SK-N-SH treated with all-trans-retinoic acid at 6 μM for 48 hours (cell line): ENCODE measurements around the gene KCNA3.

ENCODE experiments used
- ATAC-seq: fragments of 200-7000 bp; cut with Tn5 transposase; 3 replicates; pipeline ENCODE4 v1.9.1; 2020; ENCODE audit warnings: mild to moderate bottlenecking, moderate library complexity
- ARNTL ChIP-seq: fragments of 450-650 bp; formaldehyde crosslinking; IDR thresholded peaks from 2 replicates; pipeline ENCODE4 v1.5.0; 2020; ENCODE audit warnings: low read depth, mild to moderate bottlenecking, moderate library complexity, borderline replicate concordance
- BACH2 ChIP-seq: fragments of 250-450 bp; sonication (Bioruptor Pico); IDR thresholded peaks from 2 replicates; pipeline ENCODE4 v1.9.0; 2021; ENCODE audit warnings: mild to moderate bottlenecking, borderline replicate concordance
- CSDC2 ChIP-seq: fragments of 250-450 bp; sonication (Bioruptor Pico); IDR thresholded peaks from 2 replicates; pipeline ENCODE4 v1.5.0; 2020; ENCODE audit warnings: mild to moderate bottlenecking, moderate library complexity
- ESRRG ChIP-seq: fragments of 250-450 bp; sonication (Bioruptor Pico); IDR thresholded peaks from 2 replicates; pipeline ENCODE4 v1.6.1; 2021; ENCODE audit warnings: mild to moderate bottlenecking
- GLIS3 ChIP-seq: fragments of 250-450 bp; sonication (Bioruptor Pico); IDR thresholded peaks from 2 replicates; pipeline ENCODE4 v1.5.0; 2020; ENCODE audit warnings: mild to moderate bottlenecking, moderate library complexity
- ISL1 ChIP-seq: fragments of 250-450 bp; sonication (Bioruptor Pico); IDR thresholded peaks from 2 replicates; pipeline ENCODE4 v2.1.2; 2022; ENCODE audit warnings: mild to moderate bottlenecking, moderate library complexity
- OSR1 ChIP-seq: fragments of 250-450 bp; sonication (Bioruptor Pico); IDR thresholded peaks from 2 replicates; pipeline ENCODE4 v1.8.0; 2022; ENCODE audit warnings: moderate library complexity, mild to moderate bottlenecking, inconsistent platforms
- PPARA ChIP-seq: fragments of 250-450 bp; sonication (Bioruptor Pico); IDR thresholded peaks from 2 replicates; pipeline ENCODE4 v1.5.0; 2020; ENCODE audit warnings: mild to moderate bottlenecking, borderline replicate concordance
- RARB ChIP-seq: fragments of 250-450 bp; sonication (Bioruptor Pico); IDR thresholded peaks from 2 replicates; pipeline ENCODE4 v1.8.0; 2021; ENCODE audit warnings: mild to moderate bottlenecking, moderate library complexity
- SNAI2 ChIP-seq: fragments of 250-450 bp; sonication (Bioruptor Pico); IDR thresholded peaks from 2 replicates; pipeline ENCODE4 v1.5.0; 2020; ENCODE audit warnings: mild to moderate bottlenecking, moderate library complexity
- TCF4 ChIP-seq: fragments of 250-450 bp; sonication (Bioruptor Pico); IDR thresholded peaks from 2 replicates; pipeline ENCODE4 v1.8.0; 2021; ENCODE audit warnings: mild to moderate bottlenecking, moderate library complexity, borderline replicate concordance
- TOX ChIP-seq: fragments of 250-450 bp; sonication (Bioruptor Pico); IDR thresholded peaks from 2 replicates; pipeline ENCODE4 v1.8.0; 2021; ENCODE audit warnings: mild to moderate bottlenecking, moderate library complexity, borderline replicate concordance
- ZC3H10 ChIP-seq: fragments of 250-450 bp; sonication (Bioruptor Pico); IDR thresholded peaks from 2 replicates; pipeline ENCODE4 v1.5.1; 2021; ENCODE audit warnings: mild to moderate bottlenecking, moderate library complexity
- ZFP3 ChIP-seq: fragments of 250-450 bp; sonication (Bioruptor Pico); IDR thresholded peaks from 2 replicates; pipeline ENCODE4 v1.5.0; 2020; ENCODE audit warnings: mild to moderate bottlenecking, moderate library complexity
- ZFP30 ChIP-seq: fragments of 450-650 bp; formaldehyde crosslinking; IDR thresholded peaks from 2 replicates; pipeline ENCODE4 v1.5.0; 2022; ENCODE audit warnings: mild to moderate bottlenecking, moderate library complexity
- ZNF565 ChIP-seq: fragments of 450-650 bp; formaldehyde crosslinking; conservative IDR thresholded peaks from 2 replicates; pipeline ENCODE4 v1.5.0; 2020; ENCODE audit warnings: low read depth, mild to moderate bottlenecking, moderate library complexity
- ZNF70 ChIP-seq: fragments of 450-650 bp; formaldehyde crosslinking; IDR thresholded peaks from 2 replicates; pipeline ENCODE4 v1.5.0; 2020; ENCODE audit warnings: mild to moderate bottlenecking, moderate library complexity
- ZNF8 ChIP-seq: fragments of 450-650 bp; formaldehyde crosslinking; IDR thresholded peaks from 2 replicates; pipeline ENCODE4 v1.5.0; 2020; ENCODE audit warnings: mild to moderate bottlenecking, moderate library complexity
- TF ChIP-seq, protein P1 (sequence below): fragments of 250-450 bp; sonication (Bioruptor Pico); IDR thresholded peaks from 2 replicates; pipeline ENCODE4 v1.5.0; 2020; ENCODE audit warnings: mild to moderate bottlenecking, moderate library complexity
- TF ChIP-seq, protein P2 (sequence below): fragments of 250-450 bp; sonication (Bioruptor Pico); IDR thresholded peaks from 2 replicates; pipeline ENCODE4 v1.5.1; 2021; ENCODE audit warnings: mild to moderate bottlenecking, moderate library complexity
- TF ChIP-seq, protein P3 (sequence below): fragments of 250-450 bp; sonication (Bioruptor Pico); IDR thresholded peaks from 2 replicates; pipeline ENCODE4 v1.5.1; 2020; ENCODE audit warnings: low read depth, mild to moderate bottlenecking, moderate library complexity
- TF ChIP-seq, protein P4 (sequence below): fragments of 250-450 bp; sonication (Bioruptor Pico); IDR thresholded peaks from 2 replicates; pipeline ENCODE4 v1.8.0; 2020; ENCODE audit warnings: mild to moderate bottlenecking, moderate library complexity, borderline replicate concordance
- TF ChIP-seq, protein P5 (sequence below): fragments of 250-450 bp; sonication (Bioruptor Pico); IDR thresholded peaks from 2 replicates; pipeline ENCODE4 v1.8.0; 2021; ENCODE audit warnings: low read depth, mild to moderate bottlenecking, moderate library complexity, borderline replicate concordance

KCNA3 gene

DNA sequence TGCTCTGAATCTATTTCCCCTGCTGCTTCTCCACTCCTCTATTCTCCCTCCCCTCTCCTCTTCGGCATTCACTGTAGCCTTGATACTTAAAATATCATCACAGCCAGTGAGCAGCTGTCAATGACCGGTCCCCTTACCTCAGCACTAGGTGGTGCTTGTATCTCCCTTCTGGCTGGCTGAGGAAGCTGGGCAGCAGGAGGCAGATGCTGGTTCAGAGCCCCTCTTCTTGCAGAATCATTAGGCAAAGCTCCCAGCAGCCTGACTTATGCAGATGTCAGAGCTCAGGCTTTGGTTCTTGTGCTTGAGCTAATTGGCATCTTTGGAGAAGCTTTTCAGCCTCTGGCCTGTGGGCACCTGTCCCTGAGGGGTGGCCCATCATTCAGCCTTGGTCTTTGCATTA lies 36.7 kb downstream of the KCNA3 start:
- no peak for TF ChIP-seq ARNTL (CRISPR knock-in tag)
- TF ChIP-seq TOX (CRISPR knock-in tag), result no peak
- TF ChIP-seq ZNF8 (CRISPR knock-in tag), result no peak
- no peak for TF ChIP-seq OSR1 (CRISPR knock-in tag)
- TF ChIP-seq, protein P1, sequence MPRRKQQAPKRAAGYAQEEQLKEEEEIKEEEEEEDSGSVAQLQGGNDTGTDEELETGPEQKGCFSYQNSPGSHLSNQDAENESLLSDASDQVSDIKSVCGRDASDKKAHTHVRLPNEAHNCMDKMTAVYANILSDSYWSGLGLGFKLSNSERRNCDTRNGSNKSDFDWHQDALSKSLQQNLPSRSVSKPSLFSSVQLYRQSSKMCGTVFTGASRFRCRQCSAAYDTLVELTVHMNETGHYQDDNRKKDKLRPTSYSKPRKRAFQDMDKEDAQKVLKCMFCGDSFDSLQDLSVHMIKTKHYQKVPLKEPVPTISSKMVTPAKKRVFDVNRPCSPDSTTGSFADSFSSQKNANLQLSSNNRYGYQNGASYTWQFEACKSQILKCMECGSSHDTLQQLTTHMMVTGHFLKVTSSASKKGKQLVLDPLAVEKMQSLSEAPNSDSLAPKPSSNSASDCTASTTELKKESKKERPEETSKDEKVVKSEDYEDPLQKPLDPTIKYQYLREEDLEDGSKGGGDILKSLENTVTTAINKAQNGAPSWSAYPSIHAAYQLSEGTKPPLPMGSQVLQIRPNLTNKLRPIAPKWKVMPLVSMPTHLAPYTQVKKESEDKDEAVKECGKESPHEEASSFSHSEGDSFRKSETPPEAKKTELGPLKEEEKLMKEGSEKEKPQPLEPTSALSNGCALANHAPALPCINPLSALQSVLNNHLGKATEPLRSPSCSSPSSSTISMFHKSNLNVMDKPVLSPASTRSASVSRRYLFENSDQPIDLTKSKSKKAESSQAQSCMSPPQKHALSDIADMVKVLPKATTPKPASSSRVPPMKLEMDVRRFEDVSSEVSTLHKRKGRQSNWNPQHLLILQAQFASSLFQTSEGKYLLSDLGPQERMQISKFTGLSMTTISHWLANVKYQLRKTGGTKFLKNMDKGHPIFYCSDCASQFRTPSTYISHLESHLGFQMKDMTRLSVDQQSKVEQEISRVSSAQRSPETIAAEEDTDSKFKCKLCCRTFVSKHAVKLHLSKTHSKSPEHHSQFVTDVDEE (CRISPR knock-in tag), result no peak
- no peak for TF ChIP-seq TCF4 (CRISPR knock-in tag)
- no peak for TF ChIP-seq GLIS3
- no peak for TF ChIP-seq CSDC2 (CRISPR knock-in tag)
- no peak for TF ChIP-seq ESRRG
- TF ChIP-seq SNAI2 (CRISPR knock-in tag), result no peak
- TF ChIP-seq ZC3H10 (CRISPR knock-in tag), result no peak
- TF ChIP-seq ZNF565 (CRISPR knock-in tag), result no peak
- no peak for TF ChIP-seq RARB (CRISPR knock-in tag)
- TF ChIP-seq, protein P2, sequence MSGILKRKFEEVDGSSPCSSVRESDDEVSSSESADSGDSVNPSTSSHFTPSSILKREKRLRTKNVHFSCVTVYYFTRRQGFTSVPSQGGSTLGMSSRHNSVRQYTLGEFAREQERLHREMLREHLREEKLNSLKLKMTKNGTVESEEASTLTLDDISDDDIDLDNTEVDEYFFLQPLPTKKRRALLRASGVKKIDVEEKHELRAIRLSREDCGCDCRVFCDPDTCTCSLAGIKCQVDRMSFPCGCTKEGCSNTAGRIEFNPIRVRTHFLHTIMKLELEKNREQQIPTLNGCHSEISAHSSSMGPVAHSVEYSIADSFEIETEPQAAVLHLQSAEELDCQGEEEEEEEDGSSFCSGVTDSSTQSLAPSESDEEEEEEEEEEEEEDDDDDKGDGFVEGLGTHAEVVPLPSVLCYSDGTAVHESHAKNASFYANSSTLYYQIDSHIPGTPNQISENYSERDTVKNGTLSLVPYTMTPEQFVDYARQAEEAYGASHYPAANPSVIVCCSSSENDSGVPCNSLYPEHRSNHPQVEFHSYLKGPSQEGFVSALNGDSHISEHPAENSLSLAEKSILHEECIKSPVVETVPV (CRISPR knock-in tag), result no peak
- TF ChIP-seq ISL1 (CRISPR knock-in tag), result no peak
- TF ChIP-seq, protein P3, sequence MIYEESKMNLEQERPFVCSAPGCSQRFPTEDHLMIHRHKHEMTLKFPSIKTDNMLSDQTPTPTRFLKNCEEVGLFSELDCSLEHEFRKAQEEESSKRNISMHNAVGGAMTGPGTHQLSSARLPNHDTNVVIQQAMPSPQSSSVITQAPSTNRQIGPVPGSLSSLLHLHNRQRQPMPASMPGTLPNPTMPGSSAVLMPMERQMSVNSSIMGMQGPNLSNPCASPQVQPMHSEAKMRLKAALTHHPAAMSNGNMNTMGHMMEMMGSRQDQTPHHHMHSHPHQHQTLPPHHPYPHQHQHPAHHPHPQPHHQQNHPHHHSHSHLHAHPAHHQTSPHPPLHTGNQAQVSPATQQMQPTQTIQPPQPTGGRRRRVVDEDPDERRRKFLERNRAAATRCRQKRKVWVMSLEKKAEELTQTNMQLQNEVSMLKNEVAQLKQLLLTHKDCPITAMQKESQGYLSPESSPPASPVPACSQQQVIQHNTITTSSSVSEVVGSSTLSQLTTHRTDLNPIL (CRISPR knock-in tag), result no peak
- no peak for TF ChIP-seq ZFP3 (CRISPR knock-in tag)
- TF ChIP-seq, protein P4, sequence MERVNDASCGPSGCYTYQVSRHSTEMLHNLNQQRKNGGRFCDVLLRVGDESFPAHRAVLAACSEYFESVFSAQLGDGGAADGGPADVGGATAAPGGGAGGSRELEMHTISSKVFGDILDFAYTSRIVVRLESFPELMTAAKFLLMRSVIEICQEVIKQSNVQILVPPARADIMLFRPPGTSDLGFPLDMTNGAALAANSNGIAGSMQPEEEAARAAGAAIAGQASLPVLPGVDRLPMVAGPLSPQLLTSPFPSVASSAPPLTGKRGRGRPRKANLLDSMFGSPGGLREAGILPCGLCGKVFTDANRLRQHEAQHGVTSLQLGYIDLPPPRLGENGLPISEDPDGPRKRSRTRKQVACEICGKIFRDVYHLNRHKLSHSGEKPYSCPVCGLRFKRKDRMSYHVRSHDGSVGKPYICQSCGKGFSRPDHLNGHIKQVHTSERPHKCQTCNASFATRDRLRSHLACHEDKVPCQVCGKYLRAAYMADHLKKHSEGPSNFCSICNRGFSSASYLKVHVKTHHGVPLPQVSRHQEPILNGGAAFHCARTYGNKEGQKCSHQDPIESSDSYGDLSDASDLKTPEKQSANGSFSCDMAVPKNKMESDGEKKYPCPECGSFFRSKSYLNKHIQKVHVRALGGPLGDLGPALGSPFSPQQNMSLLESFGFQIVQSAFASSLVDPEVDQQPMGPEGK (CRISPR knock-in tag), result no peak
- no peak for TF ChIP-seq ZFP30
- TF ChIP-seq ZNF70 (CRISPR knock-in tag), result no peak
- no peak for ATAC-seq

DNA sequence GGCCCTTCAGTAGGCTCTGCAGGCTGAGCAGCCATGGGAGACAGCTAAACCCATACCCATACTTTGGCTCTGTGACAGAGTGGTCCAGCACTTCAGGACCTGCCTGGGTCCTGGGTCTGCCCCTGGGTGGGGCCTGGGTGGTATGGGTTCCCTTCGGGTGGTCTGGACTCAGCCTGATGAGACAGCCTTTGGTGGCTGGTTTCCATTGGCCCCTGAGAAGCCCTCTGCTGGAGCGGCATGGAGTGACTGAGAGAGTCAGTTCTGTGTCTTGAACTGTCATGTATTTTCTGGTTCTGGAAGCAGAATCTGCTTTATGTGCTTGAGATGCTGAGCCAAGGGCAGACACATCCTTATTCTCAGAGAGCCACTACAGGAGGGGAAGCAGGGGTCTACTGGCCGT lies 37.3 kb downstream of the KCNA3 start:
- TF ChIP-seq, protein P5, sequence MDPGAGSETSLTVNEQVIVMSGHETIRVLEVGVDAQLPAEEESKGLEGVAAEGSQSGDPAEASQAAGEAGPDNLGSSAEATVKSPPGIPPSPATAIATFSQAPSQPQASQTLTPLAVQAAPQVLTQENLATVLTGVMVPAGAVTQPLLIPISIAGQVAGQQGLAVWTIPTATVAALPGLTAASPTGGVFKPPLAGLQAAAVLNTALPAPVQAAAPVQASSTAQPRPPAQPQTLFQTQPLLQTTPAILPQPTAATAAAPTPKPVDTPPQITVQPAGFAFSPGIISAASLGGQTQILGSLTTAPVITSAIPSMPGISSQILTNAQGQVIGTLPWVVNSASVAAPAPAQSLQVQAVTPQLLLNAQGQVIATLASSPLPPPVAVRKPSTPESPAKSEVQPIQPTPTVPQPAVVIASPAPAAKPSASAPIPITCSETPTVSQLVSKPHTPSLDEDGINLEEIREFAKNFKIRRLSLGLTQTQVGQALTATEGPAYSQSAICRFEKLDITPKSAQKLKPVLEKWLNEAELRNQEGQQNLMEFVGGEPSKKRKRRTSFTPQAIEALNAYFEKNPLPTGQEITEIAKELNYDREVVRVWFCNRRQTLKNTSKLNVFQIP, result no peak
- no peak for TF ChIP-seq OSR1 (CRISPR knock-in tag)
- no peak for TF ChIP-seq PPARA (CRISPR knock-in tag)
- TF ChIP-seq, protein P3 (CRISPR knock-in tag), result no peak
- TF ChIP-seq BACH2 (CRISPR knock-in tag), result no peak
- TF ChIP-seq ZFP3 (CRISPR knock-in tag), result no peak
- TF ChIP-seq RARB (CRISPR knock-in tag), result no peak
- no peak for ATAC-seq
